Karpas-422 (cell line): ENCODE data around the gene CD151. TPM values are rescaled to one million over a fixed set of nuclear protein-coding genes. Genes with fewer than 3 reads are reported as not detected.

Experiments used
- DNase-seq: peaks from one replicate; pipeline ENCODE4 v3.0.0-alpha.2; 2015
- H2AFZ ChIP-seq: fragments of 200-600 bp; sonication (generic); 2 replicates; pipeline ENCODE4 v1.6.1; 2014; ENCODE audit warnings: antibody characterized with exemption, low read length, mixed read lengths
- H3K27ac ChIP-seq: fragments of 200-600 bp; sonication (generic); 2 replicates; pipeline ENCODE4 v1.5.1; 2014; ENCODE audit warnings: mild to moderate bottlenecking, low read length, moderate library complexity
- H3K27me3 ChIP-seq: fragments of 200-600 bp; sonication (generic); 2 replicates; pipeline ENCODE4 v1.6.1; 2014; ENCODE audit warnings: low read length, mixed read lengths
- H3K36me3 ChIP-seq: fragments of 200-600 bp; sonication (generic); 2 replicates; pipeline ENCODE4 v1.6.1; 2014; ENCODE audit warnings: low read length, mixed read lengths; ENCODE audit not compliant: insufficient read depth
- H3K4me1 ChIP-seq: fragments of 200-600 bp; sonication (generic); 2 replicates; pipeline ENCODE4 v1.6.1; 2014; ENCODE audit warnings: mild to moderate bottlenecking, low read length, mixed read lengths
- H3K4me2 ChIP-seq: fragments of 200-600 bp; sonication (generic); 2 replicates; pipeline ENCODE4 v1.6.1; 2014; ENCODE audit warnings: low read length, low read depth, mild to moderate bottlenecking; ENCODE audit not compliant: poor library complexity, severe bottlenecking
- H3K4me3 ChIP-seq: fragments of 200-600 bp; sonication (generic); 2 replicates; pipeline ENCODE4 v1.5.1; 2014; ENCODE audit warnings: mild to moderate bottlenecking, antibody characterized with exemption, low read length, mixed read lengths
- H3K79me2 ChIP-seq: fragments of 200-600 bp; sonication (generic); 2 replicates; pipeline ENCODE4 v1.6.1; 2014; ENCODE audit warnings: mild to moderate bottlenecking, low read length, mixed read lengths
- H3K9ac ChIP-seq: fragments of 200-600 bp; sonication (generic); 2 replicates; pipeline ENCODE4 v1.6.0; 2014; ENCODE audit warnings: low read length
- H3K9me2 ChIP-seq: fragments of 200-600 bp; sonication (generic), shearing (Covaris generic); replicated peaks from 2 replicates; pipeline ENCODE4 v1.6.0; 2014; ENCODE audit warnings: mild to moderate bottlenecking, low read length, moderate library complexity; ENCODE audit not compliant: insufficient read depth
- H3K9me3 ChIP-seq: fragments of 300-700, 200-600 bp; sonication (generic); 2 replicates; pipeline ENCODE4 v1.6.1; 2014; ENCODE audit warnings: low read length, mixed read lengths
- H4K20me1 ChIP-seq: fragments of 200-600 bp; sonication (generic); 2 replicates; pipeline ENCODE4 v1.6.1; 2014; ENCODE audit warnings: mild to moderate bottlenecking, antibody characterized with exemption, low read length, low read depth; ENCODE audit not compliant: insufficient read depth
- total RNA-seq: library from RNA; depleted of rRNA; stranded (reverse); fragments of >200 nt; shearing (Covaris generic); gene quantifications from 2 replicates; pipeline ENCODE4 v1.2.3, GENCODE V29; 2014; ENCODE audit warnings: low replicate concordance

The CD151 gene
- total RNA-seq, 1 experiment from 2014 or later: 10.5 TPM

GRCh38 chr11:858053-858761, 25.5 kb downstream of the CD151 start:
- H3K27ac ChIP-seq: no peak overlapping the region
- H3K27me3 ChIP-seq: no peaks in the 10 kb centered on the region
- H3K4me1 ChIP-seq: peaks cover 10% of the 10 kb centered on the region
- no peak overlapping the region for H3K9ac ChIP-seq
- DNase-seq: no peak
- no peaks in the 10 kb centered on the region for H3K9me3 ChIP-seq
- H3K4me3 ChIP-seq: no peak overlapping the region
- no peaks in the 10 kb centered on the region for H3K36me3 ChIP-seq
- H4K20me1 ChIP-seq: no peaks in the 10 kb centered on the region
- no peaks in the 10 kb centered on the region for H3K9me2 ChIP-seq
- H3K4me2 ChIP-seq: no peak overlapping the region
- H3K79me2 ChIP-seq: no peaks in the 10 kb centered on the region
- no peak overlapping the region for H2AFZ ChIP-seq

GRCh38 chr11:858762-859339, 26.1 kb downstream of the CD151 start:
- Histone ChIP-seq H3K9me2 (no peaks in the 10 kb centered on the region), H3K9me3 (no peaks in the 10 kb centered on the region), H3K4me1 (peaks cover 10% of the 10 kb centered on the region), H3K79me2 (no peaks in the 10 kb centered on the region), H3K36me3 (no peaks in the 10 kb centered on the region), H3K27me3 (no peaks in the 10 kb centered on the region), H3K27ac (no peak overlapping the region), H3K9ac (no peak overlapping the region), H2AFZ (no peak overlapping the region), H4K20me1 (0 out of 2 replicates have a peak, but pooled peaks cover 4% of the 10 kb centered on the region), H3K4me2 (no peak overlapping the region), H3K4me3 (no peak overlapping the region)
- DNase-seq: no peak

- no peaks in the 10 kb centered on the region for H3K9me2 ChIP-seq
- H3K4me3 ChIP-seq: no peak overlapping the region
- H2AFZ ChIP-seq: no peak overlapping the region
- no peak overlapping the region for H3K27ac ChIP-seq
- no peak overlapping the region for H3K4me2 ChIP-seq
- DNase-seq: peak; percentile 74
- H3K79me2 ChIP-seq: no peaks in the 10 kb centered on the region
- H3K9ac ChIP-seq: no peak overlapping the region
- H3K36me3 ChIP-seq: no peaks in the 10 kb centered on the region
- H3K27me3 ChIP-seq: no peaks in the 10 kb centered on the region
- H3K4me1 ChIP-seq: peaks cover 10% of the 10 kb centered on the region
- H4K20me1 ChIP-seq: 0 out of 2 replicates have a peak, but pooled peaks cover 6% of the 10 kb centered on the region
- H3K9me3 ChIP-seq: no peaks in the 10 kb centered on the region
Measured at GRCh38 chr11:859394-860131, 26.8 kb downstream of the CD151 start.

DNA sequence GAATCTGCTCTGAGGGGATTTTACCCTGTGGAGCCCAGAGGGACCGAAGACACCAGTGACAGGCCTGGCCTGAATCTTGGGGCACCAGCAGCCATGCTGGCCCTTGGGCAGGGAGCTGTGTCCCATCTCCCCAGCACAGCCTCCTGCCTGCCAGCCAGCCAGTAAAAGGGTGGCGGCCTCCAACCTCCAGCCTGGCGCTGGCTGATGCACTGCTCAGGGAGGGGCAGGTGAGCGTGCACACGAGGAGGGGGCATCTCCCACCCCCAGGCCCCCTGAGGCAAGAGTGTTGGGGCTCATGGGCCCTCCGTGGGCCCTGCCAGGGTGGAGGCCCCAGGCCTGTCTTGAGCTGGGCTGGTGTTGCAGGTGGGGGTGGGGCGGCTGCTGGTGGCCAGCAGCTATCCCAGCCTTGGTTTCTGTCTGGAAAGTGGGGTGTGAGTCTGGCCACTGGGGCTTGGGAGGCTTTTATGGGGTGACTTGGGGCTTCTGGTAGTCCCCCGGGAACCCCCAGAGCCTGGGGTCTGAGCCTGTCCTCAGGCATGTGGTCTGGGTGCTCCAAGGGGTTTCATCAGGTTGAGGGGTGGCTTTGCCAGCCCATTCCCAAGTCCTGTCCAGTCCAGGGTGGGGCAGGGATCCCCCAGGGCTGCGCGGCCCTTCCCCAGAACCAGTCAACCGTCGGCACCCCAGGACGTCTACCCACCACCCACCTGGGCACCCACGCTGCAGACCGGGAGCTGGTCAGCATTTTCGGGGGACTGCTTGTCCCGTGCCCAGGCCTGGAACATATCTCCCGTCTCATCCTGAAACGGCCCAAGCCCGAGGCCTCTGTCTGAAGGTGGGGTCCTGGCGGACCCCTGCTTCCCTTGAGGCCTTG, 27.7 kb downstream of the CD151 start:
- Histone ChIP-seq H3K9me3 (no peaks in the 10 kb centered on the region), H3K27ac (no peak overlapping the region), H3K4me1 (peaks cover 10% of the 10 kb centered on the region), H4K20me1 (0 out of 2 replicates have a peak, but pooled peaks cover 6% of the 10 kb centered on the region), H2AFZ (no peak overlapping the region), H3K4me2 (no peak overlapping the region), H3K36me3 (no peaks in the 10 kb centered on the region), H3K79me2 (no peaks in the 10 kb centered on the region), H3K9ac (no peak overlapping the region), H3K27me3 (no peaks in the 10 kb centered on the region), H3K4me3 (no peak overlapping the region), H3K9me2 (no peaks in the 10 kb centered on the region)
- no peak for DNase-seq

DNA sequence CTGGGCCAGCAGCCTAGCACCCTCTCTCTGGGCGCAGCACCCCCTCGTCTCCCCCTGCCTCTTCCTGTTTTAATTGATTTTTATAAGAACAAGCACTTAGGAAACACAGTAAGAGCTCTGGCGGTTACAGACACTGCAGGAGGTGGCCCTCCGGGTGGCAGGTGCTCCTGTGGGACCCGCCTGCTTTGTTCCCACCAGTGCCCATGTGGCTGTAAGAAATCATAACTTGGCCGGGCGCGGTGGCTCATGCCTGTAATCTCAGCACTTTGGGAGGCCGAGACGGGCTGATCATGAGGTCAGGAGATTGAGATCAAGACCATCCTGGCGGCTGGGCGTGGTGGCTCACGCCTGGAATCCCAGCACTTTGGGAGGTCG, 28.3 kb downstream of the CD151 start:
- Histone ChIP-seq H3K4me3 (no peak overlapping the region), H3K9me2 (no peaks in the 10 kb centered on the region), H3K27me3 (no peaks in the 10 kb centered on the region), H4K20me1 (0 out of 2 replicates have a peak, but pooled peaks cover 6% of the 10 kb centered on the region), H2AFZ (no peak overlapping the region), H3K9ac (no peak overlapping the region), H3K27ac (no peak overlapping the region), H3K4me1 (peaks cover 10% of the 10 kb centered on the region), H3K36me3 (no peaks in the 10 kb centered on the region), H3K4me2 (no peak overlapping the region), H3K79me2 (no peaks in the 10 kb centered on the region), H3K9me3 (no peaks in the 10 kb centered on the region)
- DNase-seq: no peak

- H3K9me2 ChIP-seq: no peaks in the 10 kb centered on the region
- DNase-seq: no peak
- no peak overlapping the region for H2AFZ ChIP-seq
- no peaks in the 10 kb centered on the region for H3K36me3 ChIP-seq
- H3K79me2 ChIP-seq: no peaks in the 10 kb centered on the region
- no peak overlapping the region for H3K4me3 ChIP-seq
- no peak overlapping the region for H3K27ac ChIP-seq
- no peaks in the 10 kb centered on the region for H3K9me3 ChIP-seq
- 0 out of 2 replicates have a peak, but pooled peaks cover 6% of the 10 kb centered on the region for H4K20me1 ChIP-seq
- no peaks in the 10 kb centered on the region for H3K27me3 ChIP-seq
- H3K4me1 ChIP-seq: peaks cover under 1% of the 10 kb centered on the region
- no peak overlapping the region for H3K4me2 ChIP-seq
- no peak overlapping the region for H3K9ac ChIP-seq
Measured at GRCh38 chr11:862081-862661, 29.4 kb downstream of the CD151 start.

DNA sequence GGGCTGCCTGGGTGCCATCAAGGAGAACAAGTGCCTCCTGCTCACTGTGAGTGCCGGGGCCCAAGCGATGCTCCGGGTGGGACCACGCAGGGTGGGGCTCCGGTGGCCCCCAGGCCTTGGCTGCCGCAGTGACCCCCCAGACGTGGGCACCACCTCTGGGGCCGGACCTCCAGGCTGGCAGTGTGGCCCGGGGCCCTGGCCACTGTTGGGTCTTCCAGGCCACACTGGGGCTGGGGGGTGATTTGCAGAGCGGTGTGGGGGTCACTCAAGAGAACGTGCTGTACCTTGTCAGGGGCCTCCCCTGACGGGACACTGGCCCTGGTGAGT, 29.9 kb downstream of the CD151 start:
- Histone ChIP-seq H3K36me3 (no peaks in the 10 kb centered on the region), H3K9me2 (no peaks in the 10 kb centered on the region), H2AFZ (no peak overlapping the region), H3K4me2 (no peak overlapping the region), H4K20me1 (0 out of 2 replicates have a peak, but pooled peaks cover 6% of the 10 kb centered on the region), H3K79me2 (no peaks in the 10 kb centered on the region), H3K9me3 (no peaks in the 10 kb centered on the region), H3K4me3 (no peak overlapping the region), H3K27ac (no peak overlapping the region), H3K9ac (no peak overlapping the region), H3K27me3 (no peaks in the 10 kb centered on the region), H3K4me1 (no peaks in the 10 kb centered on the region)
- DNase-seq: no peak
